GM18511 (cell line): Measurements from ENCODE around the gene HACD2.
"Not testable (repeated sequence)": the region's sequence is repeated elsewhere in the genome, so short reads cannot be mapped to it uniquely, and the experiment has no call there.

ENCODE experiments used
- ATAC-seq: cut with Tn5 transposase; IDR thresholded peaks from one replicate; pipeline ENCODE4 v1.9.1; 2021; ENCODE audit warnings: mild to moderate bottlenecking, moderate library complexity; ENCODE audit not compliant: unreplicated experiment

Gene HACD2

GRCh38 chr3:123527046-123527445, 57.8 kb downstream of the HACD2 start:
- ATAC-seq, result no peak

DNA sequence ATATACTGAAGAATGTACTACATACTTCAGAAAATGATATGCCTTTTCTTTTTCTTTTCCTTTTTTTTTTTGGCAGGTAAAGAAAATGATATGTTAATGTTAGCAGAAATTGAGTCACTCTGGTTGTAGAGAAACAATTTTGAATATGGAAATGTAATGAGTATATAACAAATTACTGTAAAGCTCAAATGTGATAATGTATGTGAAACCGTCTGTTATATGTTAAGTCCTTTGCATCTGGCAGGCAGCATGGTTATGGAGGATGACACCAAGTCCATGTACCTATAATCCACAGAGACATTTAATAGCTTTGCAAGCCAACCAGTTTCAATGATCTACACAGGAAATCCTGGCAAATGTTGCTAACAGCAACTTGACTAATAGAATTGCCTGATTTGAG, 58.4 kb downstream of the HACD2 start:
- no peak for ATAC-seq

DNA sequence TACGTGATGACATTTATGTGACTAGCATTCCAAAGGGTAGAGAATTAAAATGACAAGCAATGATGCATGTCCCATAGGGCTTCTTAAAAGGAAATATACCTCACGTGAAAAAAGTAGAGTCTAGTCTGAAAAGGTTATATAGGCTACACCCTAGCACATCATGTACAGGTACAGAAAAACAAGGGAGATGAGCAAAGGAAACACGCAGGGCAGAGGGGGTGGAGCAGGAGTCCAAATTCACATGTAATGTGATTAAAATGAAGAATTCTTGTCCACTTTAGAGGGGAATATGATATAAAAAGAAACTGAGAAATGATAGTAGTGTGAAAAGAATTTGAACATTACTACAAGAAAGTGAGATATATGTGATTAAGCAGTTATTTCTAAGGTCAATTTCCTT, 59.4 kb downstream of the HACD2 start:
- no peak for ATAC-seq

DNA sequence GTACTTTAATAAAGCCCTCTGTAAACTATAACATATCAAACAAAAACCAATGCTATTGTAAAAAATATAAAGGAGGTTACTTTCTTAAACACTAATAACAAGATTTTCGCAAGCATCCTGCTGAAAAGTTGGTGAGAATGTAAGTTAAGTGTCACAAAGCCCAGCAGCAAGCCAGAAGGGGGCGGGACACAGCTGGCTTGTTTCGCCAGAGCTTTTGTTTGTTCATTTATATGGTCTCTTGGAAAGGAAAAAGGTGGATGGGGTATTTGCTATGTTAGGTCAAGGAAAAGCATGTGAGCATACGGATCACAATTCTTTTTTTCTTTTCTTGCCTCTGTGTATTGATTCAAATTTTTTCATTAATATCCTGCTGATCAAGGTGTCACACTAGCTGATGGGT, 59.9 kb downstream of the HACD2 start:
- no peak for ATAC-seq

GRCh38 chr3:123523023-123523412, 61.8 kb downstream of the HACD2 start:
- no peak for ATAC-seq

GRCh38 chr3:123522320-123523022, 62.4 kb downstream of the HACD2 start:
- no peak for ATAC-seq

DNA sequence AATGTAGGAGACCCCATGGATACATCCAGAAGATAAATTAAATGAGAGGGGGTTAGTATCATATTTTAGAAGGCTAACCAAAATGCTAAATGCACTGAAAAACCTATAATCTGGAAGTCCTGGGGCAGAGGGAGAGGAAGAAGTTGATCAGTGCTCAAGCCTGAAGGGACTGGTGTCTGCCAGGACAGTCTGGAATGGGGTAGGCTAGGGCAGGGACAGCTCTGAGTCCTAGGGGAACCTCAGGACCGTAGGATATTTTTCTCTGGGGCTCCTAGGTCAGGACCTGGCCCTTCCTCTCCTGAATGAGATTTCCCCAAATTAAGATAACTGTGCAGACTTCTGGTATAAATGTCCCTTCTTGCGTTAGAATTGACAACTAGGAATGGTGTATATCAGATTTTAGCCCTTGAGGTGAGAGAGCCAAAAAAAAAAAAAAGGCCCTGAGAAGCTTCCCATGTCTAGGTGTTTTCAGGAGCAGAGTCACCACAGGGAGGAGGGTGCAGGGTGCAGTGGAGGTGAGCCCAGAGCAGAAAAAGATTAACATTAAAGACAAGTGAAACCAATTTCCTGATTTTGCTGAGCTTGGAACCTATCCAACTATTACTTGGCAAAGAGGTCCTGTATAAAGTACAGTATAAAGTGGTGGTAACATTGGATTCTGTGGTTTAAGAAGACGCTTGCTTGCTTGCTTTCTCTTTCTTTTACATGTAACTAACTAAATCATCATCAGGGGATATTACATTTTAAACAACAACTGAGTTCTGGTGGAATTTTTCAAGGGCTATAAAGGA, 63.5 kb downstream of the HACD2 start:
- no peak for ATAC-seq

DNA sequence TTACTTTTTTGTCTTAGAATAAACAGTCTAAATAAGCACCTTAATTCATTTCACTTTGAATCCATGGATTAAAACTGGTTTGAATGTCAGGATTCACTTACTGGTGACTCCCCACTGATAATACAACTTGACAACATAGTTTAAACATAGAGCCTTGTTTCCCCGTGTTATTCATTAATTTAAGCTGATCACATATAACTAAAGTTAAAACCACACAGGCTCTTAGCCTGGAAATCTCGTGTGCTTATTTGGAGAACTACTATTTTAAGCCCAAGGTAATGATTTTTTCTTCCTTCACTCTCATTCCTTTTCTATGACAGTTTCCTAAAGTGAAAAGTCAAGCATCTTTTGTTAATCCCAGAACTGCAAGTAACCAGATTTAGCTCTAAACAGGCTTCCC, 64.2 kb downstream of the HACD2 start:
- no peak for ATAC-seq

DNA sequence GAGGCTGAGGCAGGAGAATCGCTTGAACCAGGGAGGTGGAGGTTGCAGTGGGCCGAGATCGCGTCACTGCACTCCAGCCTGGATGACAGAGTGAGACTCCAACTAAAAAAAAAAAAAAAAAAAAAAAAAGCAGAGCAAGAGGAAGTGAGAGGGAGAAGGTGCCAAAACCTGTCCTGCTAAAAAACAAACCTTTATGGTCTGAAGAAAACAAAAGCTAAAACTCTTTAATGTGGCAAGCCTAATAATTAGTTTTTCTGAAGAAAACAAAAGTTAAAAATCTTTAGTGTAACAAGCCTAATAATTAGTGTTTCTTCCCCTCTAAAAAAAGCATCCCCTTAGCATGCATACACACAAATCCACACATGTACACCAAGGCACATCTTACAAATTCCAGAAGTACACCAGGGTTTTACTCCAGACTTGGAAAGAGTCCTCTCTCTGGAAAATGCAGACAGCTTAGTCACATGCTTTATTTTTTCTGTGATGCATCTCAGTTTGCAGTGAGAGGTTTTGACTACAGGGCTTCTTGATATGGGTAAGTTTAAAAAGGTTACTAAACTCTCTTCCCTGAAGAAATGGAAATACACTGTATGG, 65.9 kb downstream of the HACD2 start:
- ATAC-seq, result no peak

DNA sequence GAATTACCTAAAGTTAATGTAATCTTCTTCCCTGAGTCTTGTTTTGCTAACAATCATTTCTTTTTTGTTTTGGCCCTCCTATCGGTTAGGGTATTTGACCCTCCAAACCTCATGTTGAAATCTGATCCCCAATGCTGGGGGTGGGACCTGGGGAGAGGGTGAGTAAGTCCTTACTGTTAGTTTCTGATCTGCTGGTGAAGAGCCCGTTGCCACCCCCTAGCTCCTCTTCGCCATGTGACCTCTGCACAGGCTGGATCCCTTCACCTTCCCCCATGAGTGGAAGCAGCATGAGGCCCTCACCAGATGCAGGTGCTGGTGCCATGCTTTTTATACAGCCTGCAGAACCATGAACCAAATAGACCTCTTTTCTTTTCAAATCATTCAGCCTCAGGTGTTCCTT, 73.1 kb downstream of the HACD2 start:
- no peak for ATAC-seq

DNA sequence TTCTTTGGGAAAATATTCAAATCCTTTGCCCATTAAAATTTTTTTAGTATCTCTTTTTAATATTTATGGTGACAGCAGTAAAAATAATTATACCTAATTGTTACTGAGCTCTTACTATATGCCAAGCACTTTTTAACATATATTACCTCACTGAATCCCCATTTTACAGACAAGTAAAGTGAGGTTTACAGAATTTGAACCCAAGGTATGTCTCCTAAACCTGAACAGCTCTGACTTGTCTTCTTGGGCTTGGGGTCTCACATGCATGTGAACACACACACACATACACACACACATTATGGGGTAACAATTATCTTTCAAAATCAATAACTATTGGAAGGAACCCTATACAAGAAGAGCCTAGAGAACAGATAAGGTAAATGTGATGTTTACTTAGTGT, 73.8 kb downstream of the HACD2 start:
- no peak for ATAC-seq

- no peak for ATAC-seq
These were observed 76.7 kb downstream of the HACD2 start for GRCh38 chr3:123508178-123508577.

DNA sequence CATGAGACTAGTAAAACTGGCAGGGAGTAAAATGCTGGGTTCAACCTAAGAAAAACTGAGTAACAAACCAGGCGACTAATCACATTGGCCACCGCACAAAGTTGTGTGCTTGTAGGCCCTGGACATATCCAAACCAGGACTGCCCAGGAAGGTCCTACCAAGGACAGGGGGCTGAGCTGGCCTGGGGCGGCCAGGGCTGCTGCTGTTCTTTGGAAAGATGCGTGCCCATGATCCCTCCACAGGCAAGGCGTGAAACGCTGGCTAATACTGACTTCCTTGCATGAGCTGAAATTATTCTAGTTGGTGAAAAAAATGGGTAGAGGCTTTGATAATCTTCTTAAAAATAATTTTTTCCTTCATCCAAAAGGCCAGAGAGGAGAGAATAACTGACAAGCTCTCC, 79.0 kb downstream of the HACD2 start:
- no peak for ATAC-seq

DNA sequence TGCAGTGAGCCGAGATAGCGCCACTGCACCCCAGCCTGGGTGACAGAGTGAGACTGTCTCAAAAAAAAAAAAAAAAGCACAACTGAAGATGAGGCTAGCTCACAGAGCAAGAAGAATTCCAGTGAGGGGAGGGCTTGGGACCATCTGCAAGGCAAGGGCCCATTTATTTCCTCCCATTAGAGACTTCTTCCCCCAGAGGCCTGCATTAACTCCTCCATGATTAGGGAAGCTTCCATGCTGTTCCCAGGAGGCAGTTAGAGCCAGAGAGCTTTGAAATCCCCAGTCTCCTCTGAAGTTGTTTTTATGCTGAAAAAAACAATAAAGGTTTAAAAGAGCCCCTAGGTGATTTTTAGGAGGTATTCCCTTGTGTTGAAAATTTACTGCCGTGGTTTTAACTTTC, 81.7 kb downstream of the HACD2 start:
- no peak for ATAC-seq

DNA sequence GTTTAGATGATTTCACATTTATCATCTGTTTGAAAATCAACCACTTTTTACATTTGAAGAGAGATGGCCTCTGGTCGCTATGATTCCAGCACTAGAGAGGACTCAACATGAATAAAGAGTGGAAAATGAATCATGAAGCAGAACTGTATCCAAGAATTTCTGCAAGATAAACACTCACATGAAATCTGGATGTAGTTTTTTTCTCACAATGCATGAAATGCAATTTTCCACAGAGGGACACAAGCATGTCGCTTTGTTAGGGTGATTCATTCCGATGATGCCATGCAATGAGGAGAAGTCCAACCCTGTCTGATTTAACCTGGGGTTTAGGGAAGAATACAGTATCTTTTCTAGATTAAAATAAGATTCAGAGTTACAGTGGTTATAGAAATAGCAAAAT, 85.5 kb downstream of the HACD2 start:
- no peak for ATAC-seq

DNA sequence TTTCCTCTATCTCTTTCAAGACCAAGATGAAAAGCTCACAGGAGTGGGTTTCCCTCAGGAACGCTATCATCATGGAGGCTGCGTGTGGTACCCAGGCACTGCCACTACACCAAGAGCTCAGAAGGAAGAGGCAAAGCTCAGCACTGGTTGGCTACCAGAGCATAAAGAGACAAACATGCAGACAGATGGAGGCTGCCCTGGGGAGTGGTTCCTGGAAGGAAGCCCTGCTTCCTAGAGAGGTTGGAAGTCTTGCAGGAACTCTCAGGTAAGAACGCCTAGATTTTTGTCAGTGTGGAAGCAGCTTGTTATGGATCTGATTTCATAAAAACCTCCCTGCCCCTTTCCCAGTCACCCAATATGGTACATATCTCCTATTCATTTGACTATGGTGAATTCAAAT, 86.1 kb downstream of the HACD2 start:
- no peak for ATAC-seq

DNA sequence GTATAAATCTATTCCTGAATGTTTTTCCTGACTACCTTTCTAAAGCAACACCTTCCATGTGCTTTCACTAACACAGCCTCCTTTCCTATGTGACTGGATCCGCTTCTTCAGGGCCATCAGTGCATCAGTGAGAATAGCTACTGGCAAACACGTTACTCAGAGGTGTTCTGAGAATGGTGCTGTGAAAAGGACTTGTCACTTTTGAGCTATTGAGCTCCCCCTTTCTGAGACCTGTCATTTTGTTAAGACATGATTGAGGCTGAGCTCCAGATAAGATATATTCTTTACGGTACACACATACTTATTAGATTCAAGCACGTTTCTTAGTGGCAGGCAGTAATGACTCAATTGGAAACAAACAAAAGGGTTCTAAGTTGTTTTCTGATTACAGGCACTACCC, 90.9 kb downstream of the HACD2 start:
- ATAC-seq, result no peak

DNA sequence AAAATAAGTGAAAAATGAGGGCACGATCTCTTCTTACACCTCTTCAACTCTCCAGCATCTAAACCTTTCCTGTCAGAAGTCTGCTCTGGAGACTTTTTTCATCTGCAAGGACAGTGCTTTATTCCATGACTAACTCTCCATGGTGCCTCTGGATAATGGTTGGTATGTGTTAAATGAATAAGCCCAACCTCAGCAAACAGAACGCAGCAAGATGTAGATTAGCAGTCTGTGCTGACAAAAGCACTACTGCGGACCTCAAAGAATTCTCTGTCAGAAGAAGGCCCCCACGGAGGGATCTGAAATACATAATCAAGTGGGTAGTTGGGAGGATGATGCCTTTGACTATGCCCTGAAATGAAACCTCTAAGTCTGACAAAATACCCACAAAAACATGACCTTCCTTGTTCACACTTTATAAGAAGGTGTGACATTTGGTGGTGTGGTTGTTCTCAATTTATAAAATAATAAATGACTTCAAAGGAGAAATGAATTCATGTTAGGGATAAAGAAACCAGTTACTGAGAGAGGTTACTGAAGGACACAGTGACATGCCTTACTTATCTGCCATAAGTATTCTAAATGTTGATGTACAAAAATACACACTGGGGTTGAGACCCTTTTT, 92.8 kb downstream of the HACD2 start:
- no peak for ATAC-seq

DNA sequence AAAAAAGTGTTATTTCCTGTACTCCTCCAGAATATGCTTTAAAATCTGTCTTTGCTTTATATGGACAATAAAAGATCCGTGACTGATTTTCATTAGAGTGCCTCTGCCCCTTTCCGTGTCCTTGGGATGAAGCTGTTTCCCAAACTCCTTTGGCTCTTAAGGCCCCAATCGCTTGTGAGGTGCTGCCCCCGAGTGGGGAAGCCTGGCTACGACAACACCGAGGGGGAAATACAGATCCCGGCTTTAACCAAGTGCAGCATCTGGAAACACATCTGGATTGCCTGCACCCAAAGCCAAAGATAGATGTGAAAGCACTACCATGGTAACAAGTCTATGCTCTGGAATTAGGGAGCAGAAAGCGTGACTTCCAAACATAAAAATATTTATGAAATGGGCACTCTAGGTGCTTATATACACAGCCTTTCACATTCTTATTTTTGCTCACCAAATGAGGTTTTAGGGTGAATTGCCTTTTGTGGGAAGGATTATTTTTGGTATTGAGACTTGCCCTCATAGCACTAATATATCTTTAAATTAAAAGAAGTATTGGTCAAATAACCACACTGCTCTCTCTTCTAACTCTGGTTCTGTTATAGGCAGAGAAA, 95.4 kb downstream of the HACD2 start:
- ATAC-seq, result no peak

- ATAC-seq, result no peak
These were observed 96.1 kb downstream of the HACD2 start for GRCh38 chr3:123488645-123489347.

- not testable (repeated sequence) for ATAC-seq
These were observed 97.8 kb downstream of the HACD2 start for GRCh38 chr3:123487063-123487462.
